Lower leg skin (tissue), 4 donors: Measurements from ENCODE around the gene ODAD2. TPM values are rescaled to one million over a fixed set of nuclear protein-coding genes. Genes with fewer than 3 reads are reported as not detected.

ENCODE experiments used
- DNase-seq, 2 donors: peaks; one replicate each; pipeline ENCODE4 v3.0.0-alpha.2; 2019; ENCODE audit warnings: low spot score in 2 of 2
- H3K4me3 ChIP-seq: fragments of 200-600 bp; sonication (generic); 2 replicates; pipeline ENCODE4 v1.5.1; 2017; ENCODE audit warnings: mild to moderate bottlenecking, low read depth; ENCODE audit not compliant: poor library complexity, severe bottlenecking
- CTCF ChIP-seq, 3 donors: fragments of 450-650 bp; IDR thresholded peaks; one replicate each; pipeline ENCODE4 v1.5.1; 2016; ENCODE audit warnings: antibody characterized with exemption in 3 of 3, mild to moderate bottlenecking in 3 of 3, moderate library complexity in 2 of 3
- POLR2A ChIP-seq, 2 donors: fragments of 450-650 bp; IDR thresholded peaks; one replicate each; pipeline ENCODE4 v1.6.1; 2016 to 2017; ENCODE audit warnings: antibody characterized with exemption in 2 of 2, mild to moderate bottlenecking in 1 of 2, moderate library complexity in 1 of 2
- WGBS, 2 donors: methylation state at CpG; one replicate each; pipeline ENCODE4 v1.1.5; 2018; 5-methylcytosine and 5-hydroxymethylcytosine counted together
- intact Hi-C: fragments of 100-400 bp; cut with DNase I; formaldehyde crosslinking; loops from one replicate; pipeline ENCODE4 v1.15.0; 2023; ENCODE audit warnings: low total_unique reads
- total RNA-seq, 4 donors: library from RNA; depleted of rRNA; stranded (reverse); fragments of >200 nt; gene quantifications; one replicate each; pipeline ENCODE4 v1.1.0, GENCODE V29; 2016

The ODAD2 gene
- total RNA-seq, 4 donors from 2014 or later: 0.10 TPM; not detected in 3

- no peak for DNase-seq
These were observed 182.6 kb downstream of the ODAD2 start for GRCh38 chr10:27816320-27816719.

DNA sequence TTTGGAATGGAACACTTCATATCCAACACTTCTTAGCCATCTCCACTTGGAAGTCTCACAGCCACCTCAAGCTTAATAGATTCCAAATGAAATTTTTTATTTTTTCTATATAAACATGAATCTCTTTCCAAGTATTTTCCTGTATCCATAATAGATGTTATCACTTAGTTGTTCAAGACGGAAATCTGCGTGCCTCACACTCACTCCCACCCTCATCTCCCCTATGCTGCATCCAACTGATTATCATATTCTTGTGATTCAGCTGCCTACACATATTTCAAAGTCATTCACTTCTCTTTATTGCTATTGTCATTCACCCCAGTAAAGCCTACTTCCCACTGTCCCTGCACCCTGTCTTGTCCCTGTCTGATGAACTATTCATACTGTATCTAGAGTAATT is 183.0 kb downstream of the ODAD2 start:
- 52 to 53% methylated on average over 2 of the region's 2 CpGs for WGBS, 2 donors
- no peak for DNase-seq
- intact Hi-C loops: no loop called here
- H3K4me3 ChIP-seq: no peak overlapping the region
- no peak for TF ChIP-seq CTCF (IDR thresholded peaks at IDR 0.05)
- no peak for TF ChIP-seq POLR2A (IDR thresholded peaks at IDR 0.05)

More at GRCh38 chr10:27816320-27816719, 182.6 kb downstream of the ODAD2 start:
- TF ChIP-seq CTCF (IDR thresholded peaks at IDR 0.05): no peak
- no peak for TF ChIP-seq POLR2A (IDR thresholded peaks at IDR 0.05)
- 46 to 49% methylated on average over 1 of the region's 1 CpG for WGBS, 2 donors
- H3K4me3 ChIP-seq: no peak overlapping the region
- intact Hi-C loops: no loop called here

- DNase-seq: no peak
- TF ChIP-seq POLR2A (IDR thresholded peaks at IDR 0.05): no peak
- TF ChIP-seq CTCF (IDR thresholded peaks at IDR 0.05): no peak
- intact Hi-C loops: no loop called here
- WGBS, 2 donors: 80 to 83% methylated on average over 3 of the region's 3 CpGs
- H3K4me3 ChIP-seq: no peak overlapping the region
These were observed 183.6 kb downstream of the ODAD2 start for GRCh38 chr10:27815261-27815660.

DNA sequence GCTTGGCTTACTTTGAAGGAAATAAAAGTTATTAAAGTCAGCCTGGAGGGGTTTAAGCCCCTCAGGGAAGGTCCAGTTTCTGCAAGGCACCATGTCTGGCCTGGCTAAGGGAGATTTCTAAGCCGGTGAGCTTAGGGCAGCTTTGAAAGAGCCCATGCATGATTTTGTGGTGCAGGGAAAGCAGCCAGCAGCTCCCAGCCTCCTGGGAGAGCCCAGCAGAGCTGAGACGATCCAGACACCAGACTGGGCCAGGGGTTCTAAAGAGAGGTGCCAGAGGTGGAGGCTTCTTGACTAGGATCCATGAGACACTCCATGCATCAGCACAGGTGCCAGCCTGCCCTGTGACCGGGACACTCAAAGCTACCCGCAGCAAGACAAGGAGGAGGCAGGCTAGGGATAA is 193.7 kb downstream of the ODAD2 start:
- intact Hi-C loops: no loop called here
- DNase-seq: no peak
- WGBS, 2 donors: 71 to 78% methylated on average over 4 of the region's 4 CpGs
- TF ChIP-seq POLR2A (IDR thresholded peaks at IDR 0.05): no peak
- TF ChIP-seq CTCF (IDR thresholded peaks at IDR 0.05): no peak
- no peak overlapping the region for H3K4me3 ChIP-seq

- H3K4me3 ChIP-seq: no peak overlapping the region
- no peak for DNase-seq
- 78 to 80% methylated on average over 7 of the region's 7 CpGs for WGBS, 2 donors
- TF ChIP-seq POLR2A (IDR thresholded peaks at IDR 0.05) (no peak), CTCF (IDR thresholded peaks at IDR 0.05) (no peak)
- intact Hi-C loops: no loop called here
These were observed 194.7 kb downstream of the ODAD2 start for GRCh38 chr10:27804136-27804535.

- DNase-seq: no peak
These were observed 197.6 kb downstream of the ODAD2 start for GRCh38 chr10:27801171-27801785.

More at GRCh38 chr10:27801171-27801785, 197.6 kb downstream of the ODAD2 start:
- no peak overlapping the region for H3K4me3 ChIP-seq
- WGBS, 2 donors: 81 to 83% methylated on average over 3 of the region's 3 CpGs
- TF ChIP-seq CTCF (IDR thresholded peaks at IDR 0.05) (no peak), POLR2A (IDR thresholded peaks at IDR 0.05) (no peak)
- intact Hi-C loops: no loop called here
